IPS DF 4.7 (cell line): Measurements from ENCODE around the gene PCAT7.
"Not testable (repeated sequence)": the region's sequence is repeated elsewhere in the genome, so short reads cannot be mapped to it uniquely, and the experiment has no call there.

Experiments used
- DNase-seq: peaks from one replicate; pipeline ENCODE4 v3.0.0-alpha.2; 2013; ENCODE audit warnings: low spot score; ENCODE audit errors: extremely low read depth

Gene PCAT7

DNA sequence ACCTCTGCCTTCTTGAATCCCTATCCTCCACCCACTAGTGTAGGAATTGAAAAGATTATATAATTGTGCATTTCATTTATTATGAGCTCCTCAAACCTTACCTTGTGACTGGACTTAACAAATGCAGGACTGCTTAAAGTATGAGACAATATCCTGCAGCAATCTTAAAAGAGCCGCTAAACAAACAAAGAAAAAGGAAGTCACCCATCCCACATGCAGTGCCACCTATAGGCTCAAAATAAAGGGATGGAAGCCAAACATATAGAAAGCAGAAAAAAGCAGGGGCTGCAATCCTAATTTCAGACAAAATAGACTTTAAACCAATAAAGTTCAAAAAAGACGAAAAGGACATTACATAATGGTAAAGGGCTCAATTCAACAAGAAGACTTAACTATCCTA lies 8.7 kb downstream of the PCAT7 start:
- DNase-seq: no peak

DNA sequence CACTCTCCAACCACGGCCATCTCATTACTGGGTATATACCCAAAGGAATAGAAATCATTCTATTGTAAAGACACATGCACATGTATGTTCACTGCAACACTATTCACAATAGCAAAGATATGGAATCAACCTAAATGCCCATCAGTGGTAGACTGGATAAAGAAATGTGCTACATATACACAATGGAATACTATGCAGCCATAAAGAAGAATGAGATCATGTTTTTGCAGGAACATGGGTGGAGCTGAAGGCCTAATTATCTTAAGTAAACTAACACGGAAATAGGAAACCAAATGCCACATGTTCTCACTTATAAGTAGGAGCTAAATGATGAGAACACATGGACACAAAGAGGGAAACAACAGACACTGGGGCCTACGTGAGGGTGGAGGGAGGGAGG lies 9.4 kb downstream of the PCAT7 start:
- not testable (repeated sequence) for DNase-seq

DNA sequence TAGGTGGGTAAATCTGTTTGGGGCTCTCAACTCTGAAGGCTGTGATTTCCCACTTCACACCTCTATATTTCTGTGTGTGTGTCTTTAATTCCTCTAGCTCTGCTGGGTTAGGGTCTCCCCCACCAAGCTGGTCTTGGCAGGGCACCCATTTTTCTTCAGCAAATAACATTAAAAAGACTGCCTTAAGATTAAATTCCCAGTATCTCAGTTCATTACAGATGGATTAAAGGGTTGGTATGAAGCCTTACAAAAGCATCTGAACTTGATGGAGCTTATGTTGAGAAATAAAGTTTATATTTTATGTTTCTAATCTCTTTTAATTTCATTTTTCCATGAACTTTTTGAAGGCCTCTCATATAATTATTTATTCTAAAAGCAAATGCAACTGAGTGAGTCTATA lies 11.7 kb downstream of the PCAT7 start:
- no peak for DNase-seq

DNA sequence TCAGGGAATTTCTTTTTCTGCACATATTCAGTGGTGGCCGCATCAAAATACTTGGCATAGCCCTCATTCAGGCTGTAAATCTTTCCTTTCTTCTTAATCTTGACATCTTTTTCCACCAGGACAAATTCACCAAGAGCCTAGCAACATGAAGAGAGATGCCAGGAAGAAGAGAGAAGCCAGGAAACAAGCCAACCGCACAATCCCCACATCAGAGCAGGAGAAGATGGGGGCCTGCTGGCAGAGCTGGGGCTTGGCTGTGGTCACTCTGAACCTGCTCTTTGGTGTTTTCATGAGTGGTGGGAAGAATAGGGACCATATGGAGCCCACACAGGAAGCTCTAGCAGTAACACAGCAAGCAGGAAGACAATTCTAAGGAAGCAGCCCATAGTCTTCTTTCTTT lies 12.4 kb downstream of the PCAT7 start:
- DNase-seq: no peak

DNA sequence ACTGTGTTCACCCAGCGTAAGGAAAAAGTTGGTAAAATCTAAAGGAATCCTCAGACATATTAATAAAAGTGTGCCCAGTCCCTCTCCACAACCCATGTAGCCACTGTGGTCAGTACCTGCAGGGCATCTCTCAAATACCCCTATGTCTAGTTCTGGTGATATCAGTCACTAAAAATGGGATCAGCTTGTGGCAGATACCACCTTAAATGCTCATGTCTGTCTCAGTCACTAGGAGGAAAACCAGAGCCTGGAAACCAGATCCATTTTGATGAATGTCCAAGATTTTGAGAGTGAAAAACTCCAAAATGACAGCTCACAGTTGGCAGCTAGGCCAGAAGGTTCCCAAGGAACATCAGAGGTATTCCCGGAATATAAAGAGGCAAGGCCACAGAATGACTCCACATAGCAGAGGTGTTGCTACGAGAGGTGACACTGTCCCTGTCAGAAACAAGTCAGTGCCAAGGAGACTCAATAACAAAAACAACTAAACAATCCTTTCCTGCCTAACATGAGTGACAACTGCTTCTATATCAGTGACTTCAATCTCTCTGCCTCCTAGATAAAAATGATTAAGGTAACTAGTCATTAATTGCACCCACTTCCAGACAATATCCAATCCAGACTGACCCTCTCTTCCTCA lies 13.5 kb downstream of the PCAT7 start:
- no peak for DNase-seq

DNA sequence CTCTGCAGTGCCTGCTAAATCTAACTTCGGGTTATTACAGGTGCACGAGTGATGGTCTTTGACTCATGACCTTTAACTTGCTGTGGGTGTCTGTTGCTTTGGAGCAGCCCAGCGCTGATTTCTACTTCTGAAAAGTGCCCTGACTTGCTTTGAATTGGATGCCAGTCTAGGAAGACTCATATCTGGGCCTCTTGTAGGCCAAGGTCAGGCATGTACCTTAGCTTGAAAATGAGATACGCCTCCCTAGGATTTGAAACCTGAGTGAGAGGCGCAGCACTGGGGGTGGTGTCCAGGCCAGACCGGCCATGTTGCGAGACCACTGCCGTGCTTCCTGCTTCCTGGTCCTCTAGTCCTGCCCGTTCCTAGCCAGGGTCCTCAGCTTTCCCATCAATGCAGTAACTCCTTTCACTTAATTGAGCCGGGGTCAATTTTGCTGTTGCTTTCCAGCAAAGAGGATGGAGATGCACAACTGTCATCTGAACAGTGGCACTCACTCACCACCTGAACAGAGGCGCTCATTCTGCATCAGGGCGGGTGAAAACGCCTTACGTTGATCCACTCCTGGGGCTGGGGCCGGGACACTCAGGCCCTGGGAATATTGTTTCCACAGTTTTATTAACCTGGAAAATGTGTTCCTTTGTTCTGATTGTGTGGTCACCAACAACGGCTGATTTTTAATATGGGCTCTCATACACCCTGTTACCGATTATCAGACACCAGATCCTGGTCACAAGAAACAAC lies 14.3 kb downstream of the PCAT7 start:
- no peak for DNase-seq

DNA sequence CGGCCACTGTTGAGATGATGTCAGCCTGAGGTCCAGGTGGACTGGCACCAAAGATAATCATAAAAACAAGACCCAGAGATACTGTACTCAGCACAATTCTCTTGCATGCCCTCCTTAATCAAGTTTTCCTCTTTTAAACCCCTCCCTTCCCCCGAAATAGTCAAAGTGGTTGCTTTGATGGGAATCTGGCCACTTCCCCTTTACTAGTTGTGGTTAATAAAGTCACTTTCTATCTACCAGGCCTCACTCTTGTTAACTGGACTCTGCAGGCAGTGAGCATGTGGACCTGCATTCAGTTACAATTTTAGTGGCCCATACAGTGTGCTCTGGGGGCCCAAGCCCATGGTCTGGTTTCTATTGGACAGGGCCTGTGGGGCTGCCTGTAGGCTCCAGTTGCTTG lies 21.2 kb downstream of the PCAT7 start:
- no peak for DNase-seq

DNA sequence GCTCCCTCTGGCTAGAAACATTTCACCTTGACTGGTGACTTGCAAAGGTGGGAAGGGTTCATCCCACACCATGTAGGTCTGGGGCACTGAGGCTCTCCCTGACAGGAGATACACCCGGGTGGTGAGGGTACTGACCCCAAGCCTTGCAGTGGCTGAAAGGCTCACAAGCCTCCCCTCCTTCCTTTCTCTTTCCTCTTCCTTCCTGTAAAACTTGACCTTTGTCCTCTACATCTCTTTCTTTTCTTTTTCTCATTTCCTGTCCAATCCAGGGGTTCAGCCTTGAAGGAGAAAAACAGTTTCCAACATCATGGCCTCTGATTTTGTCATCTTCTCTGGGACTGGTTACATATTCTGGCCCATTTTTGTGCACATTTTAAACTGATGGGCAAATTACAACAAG lies 22.2 kb downstream of the PCAT7 start:
- DNase-seq: no peak

DNA sequence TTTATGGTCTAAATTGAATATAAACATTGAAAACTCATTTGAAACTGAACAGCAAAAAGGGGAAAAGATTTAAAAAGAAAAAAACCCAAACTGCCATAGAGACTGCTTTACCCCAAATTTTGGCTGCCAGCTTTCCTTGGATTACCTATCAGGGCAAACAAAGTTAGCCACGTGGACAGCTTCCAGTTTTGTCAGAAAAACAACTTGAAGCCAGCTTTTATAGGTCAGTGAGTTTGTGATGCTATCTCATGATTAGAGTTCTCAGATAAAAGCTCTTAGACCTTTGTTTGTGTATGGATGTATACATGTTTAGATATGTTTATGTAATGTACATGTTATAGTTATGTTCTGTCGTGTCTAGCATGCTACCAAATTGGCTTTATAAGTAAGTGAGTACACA lies 22.7 kb downstream of the PCAT7 start:
- DNase-seq: no peak

DNA sequence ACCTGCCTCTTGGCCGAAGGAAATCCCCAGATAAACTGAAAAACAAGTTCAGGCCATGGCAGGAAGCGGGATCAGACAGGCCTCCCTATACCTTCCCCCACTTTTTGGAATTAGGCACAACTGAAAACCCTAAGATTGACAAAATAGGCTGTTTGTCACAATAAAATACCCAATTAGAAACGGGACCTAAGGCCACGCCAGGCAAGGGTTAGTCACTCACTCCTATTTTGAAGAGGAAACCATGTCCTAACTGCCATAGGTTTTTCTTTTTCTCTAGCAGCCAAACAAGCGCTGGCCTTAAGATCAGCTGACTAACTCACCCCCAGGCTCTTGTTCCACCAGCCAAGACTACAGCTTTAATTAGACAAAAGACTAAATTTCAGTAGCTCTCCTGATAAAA lies 26.8 kb downstream of the PCAT7 start:
- DNase-seq: no peak

DNA sequence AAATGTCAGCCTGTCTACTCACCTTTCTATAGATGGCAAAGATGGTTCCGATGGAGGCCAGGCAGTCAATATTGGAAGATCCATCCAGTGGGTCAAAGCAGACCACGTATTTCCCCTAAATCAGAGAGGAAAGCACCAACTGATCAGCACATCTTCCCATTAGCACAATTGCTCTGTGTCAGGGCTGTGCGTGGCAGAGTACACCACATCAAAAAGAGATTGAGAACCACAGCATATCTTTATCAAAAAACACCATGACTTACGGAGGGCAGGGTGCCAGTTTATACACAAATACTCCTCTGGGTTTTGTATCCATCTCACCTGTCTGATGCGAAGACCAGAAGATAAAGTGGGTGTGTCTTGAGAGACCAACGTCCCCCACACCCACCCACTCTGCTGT lies 29.7 kb downstream of the PCAT7 start:
- no peak for DNase-seq

DNA sequence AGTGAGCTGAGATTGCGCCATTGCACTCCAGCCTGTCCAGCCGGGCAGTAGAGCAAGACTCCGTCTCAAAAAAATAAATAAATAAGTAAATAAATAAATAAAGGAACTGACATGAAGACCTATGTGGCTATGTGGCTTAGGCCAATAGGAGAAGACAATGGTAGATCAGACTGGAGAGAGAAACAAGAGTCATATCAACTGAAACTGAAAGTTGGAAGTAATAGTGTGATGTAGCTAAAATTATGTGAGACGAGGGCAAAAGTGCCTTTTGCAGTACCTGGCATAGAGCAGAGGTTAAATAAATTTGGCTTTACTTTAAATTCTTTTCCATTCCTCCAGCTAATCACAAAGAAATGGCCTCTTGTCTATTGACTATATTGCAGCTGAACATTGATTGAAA lies 31.4 kb downstream of the PCAT7 start:
- DNase-seq: no peak

DNA sequence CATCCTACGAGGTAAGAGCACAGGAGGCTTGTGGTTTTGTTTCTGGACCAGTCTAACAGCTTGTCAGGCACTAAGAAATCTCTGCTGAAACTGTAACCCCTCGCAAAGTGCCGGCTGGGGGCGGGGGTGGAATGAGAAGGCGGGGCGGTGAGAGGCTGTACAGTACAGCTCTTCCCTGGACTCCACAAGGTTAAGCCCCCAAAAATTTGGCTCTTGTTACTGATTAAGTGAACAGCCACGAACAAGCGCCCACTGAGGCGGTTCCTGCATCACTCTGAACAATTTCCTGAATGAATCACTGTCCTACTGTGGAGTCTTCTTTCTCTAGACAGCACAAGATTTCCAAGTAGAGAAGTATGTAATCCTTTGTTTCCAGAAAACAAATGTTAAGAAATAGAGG lies 31.9 kb downstream of the PCAT7 start:
- DNase-seq: no peak

DNA sequence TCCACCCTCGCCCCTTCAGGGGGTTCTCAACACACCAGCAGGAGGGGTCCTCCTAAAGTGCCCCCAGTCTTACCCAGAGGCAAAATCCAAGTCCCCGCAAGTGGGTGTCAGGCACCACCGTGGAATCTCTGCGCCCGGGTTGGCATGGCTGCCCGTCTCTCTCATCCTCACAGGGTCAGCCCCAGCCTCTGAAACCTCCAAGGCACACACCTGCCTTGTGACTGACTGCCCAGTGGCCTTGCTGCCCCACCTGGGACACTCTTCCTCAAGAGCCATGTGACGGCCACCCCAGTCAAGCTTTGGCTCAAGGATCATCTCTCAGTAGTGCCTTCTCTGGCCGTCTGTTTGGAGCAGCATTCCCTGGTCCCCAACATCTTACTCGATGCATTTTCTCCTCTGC lies 33.8 kb downstream of the PCAT7 start:
- DNase-seq: no peak

DNA sequence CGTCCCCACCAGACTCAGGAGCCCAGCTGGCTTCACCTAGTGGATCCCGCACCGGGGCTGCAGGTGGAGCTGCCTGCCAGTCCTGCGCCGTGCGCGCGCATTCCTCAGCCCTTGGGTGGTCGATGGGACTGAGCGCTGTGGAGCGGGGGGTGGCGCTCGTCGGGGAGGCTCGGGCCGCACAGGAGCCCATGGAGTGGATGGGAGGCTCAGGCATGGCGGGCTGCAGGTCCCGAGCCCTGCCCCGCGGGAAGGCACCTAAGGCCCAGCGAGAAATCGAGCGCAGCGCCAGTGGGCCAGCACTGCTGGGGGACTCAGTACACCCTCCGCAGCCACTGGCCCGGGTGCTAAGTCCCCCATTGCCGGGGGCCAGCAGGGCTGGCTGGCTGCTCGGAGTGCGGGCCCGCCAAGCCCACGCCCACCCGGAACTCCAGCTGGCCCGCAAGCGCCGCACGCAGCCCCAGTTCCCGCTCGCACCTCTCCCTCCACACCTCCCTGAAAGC lies 36.2 kb downstream of the PCAT7 start:
- not testable (repeated sequence) for DNase-seq

DNA sequence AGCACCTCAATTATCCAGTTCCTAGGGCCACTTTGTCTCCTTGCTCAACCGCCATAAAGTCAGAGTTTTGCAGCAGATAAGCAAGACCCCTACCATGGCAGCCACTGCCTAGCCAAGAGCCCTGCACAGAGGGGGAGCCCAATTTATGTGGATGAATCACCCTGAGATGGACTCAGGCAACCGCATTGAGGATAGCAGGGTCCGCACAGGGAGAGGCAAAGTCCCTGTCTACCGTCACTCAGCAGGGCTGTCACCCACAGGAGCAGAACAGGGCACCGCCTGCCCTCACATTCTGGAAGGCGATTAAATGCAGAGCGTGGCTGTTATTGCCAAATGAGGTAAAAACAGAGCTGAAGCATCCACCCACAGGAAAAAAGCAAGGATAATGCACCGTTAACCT lies 37.0 kb downstream of the PCAT7 start:
- no peak for DNase-seq

DNA sequence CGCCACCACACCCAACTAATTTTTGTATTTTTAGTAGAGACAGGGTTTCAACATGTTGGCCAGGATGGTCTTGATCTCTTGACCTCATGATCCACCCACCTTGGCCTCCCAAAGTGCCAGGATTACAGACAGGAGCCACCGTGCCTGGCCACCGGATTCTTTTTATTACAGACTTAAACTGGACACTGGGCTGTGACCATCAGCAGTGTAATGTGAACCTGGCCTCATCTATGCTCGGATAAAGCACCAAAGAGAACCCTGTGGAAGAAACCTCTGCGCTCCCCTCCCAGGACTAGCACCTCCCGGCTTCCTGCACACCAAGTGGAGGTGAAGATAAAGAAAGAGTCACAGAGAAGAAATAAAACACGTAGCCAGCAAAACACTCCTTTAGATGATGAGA lies 37.8 kb downstream of the PCAT7 start:
- DNase-seq: not testable (repeated sequence)

DNA sequence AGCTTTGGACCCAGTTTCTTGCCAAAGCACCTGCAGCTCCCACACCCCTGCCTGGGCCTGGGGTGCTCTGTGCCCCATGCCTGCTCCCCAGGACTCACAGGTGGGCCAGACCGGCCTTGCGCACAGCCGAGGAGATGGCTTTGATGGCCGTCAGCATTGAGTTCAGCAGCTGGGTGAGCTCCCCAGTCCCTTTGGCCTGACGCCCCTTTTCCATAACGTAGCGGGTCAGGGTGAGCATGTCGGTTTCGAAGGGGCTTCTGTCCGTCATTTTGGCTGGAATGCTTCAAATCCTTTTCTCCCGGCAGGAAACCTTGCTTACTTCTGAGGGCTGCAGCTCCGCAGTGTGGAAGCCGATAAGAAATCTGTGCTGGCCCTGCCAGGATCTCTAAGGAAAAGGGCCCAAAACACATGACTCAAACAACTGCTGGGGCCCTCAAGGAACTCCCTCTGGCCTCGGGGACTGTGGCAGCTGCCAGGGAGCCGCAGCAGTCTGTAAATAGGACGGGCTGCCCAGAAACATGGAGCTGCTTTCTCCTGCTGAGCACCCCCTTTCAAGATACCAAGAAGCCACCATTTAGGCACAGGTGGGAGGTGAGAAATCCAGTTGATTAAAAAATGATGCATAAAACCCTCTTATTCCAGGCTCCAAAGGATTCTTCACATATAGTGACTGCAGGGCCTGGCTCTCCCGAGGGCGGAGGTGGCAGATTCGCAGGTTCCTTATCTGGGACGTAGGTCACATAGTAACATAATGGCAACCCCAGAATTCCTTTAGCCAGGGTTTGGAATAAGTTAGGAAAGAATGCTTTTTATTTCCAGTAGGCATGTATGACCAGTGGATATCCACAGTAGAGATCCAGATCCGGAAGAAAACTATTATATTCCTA lies 38.8 kb downstream of the PCAT7 start, which contains the start of gene FBP2:
TSS of gene FBP2 (minus strand) at position 366 of the 887 bp plus-strand sequence. CDS start at position 268, 98 bp downstream.
- DNase-seq: no peak

DNA sequence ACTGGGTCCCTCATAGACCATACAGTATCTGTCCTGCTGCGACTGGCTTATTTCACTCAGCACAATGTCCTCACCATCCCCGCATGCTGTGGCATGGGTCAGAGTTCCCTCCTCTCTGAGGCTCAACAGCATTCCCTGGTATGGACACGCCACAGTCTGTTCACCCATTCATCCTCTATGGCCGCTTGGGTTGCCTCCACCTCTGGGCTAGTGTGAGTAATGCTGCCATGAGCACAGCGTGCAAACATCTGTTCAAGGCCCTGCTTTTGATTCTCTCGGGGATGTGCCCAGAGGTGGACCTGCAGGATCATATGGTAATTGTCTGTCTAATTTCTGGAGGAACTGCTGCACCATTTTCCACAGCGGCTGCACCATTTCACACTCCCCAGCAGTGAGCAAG lies 44.2 kb downstream of the PCAT7 start:
- no peak for DNase-seq

DNA sequence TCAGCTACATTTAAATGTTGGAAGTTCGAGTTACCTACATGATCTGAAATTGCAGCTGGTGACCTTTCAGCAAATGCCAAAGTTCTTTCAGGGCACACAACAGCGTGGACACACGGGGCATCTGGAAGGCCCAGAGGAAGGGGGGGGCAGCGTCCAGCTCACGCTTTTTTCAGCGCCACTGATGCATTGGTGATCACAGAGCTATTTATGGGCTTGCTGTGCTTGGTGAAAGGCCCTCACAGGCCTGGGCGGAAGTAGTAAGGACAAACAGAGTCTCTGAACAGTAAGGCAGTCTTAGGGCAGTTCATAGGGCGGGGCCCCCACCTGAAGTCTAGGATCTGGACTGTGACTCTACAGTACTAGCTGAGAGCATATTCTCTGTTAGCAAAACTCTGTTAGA lies 45.4 kb downstream of the PCAT7 start:
- DNase-seq: no peak

DNA sequence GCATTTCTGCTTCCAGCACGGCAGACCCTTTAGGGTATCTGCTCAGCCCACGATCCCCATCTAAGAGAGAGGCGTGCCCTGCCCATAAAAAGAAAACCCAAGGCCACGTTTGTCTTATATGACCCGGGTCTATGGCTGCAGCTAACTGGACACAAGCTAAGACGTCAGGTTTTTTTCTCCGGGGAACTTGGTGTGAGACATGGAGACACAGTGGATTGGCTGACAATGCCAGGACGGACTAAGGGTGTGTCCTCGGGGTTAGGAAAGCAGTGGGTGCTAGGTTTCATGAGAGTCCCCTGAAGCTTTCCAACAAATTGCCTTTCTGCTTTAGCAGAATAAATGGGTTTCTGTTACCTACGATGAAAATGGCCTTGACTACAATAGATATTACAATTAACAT lies 45.8 kb downstream of the PCAT7 start:
- DNase-seq: no peak

DNA sequence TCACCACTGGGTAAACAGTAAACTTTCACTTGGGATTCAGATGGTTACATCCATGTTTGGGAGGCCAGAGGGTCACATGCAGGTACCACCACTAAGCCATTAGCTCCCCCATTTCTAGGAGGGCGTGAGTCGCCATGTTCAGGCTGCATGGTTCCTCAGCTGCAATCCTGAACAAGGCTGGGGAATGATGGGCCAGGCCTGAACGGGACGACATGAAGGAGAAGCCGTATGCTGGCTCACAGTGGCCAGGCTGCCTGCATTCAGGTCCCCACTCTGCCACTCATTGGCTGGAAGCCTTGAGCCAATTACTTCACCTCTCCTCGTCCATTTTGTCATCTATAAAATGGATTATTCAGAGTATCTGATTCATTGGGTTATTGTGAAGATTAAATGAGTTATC lies 47.8 kb downstream of the PCAT7 start:
- DNase-seq: no peak
